ENCODE measurements around the gene PCLO. TPM values are rescaled to one million over a fixed set of nuclear protein-coding genes. Genes with fewer than 3 reads are reported as not detected.

The PCLO gene
- total and polyA plus RNA-seq, 2 of the 8 experiments (the other 6 are each of a cell fraction or from before 2014, with no cell fraction given) = 1.5 to 3.2 TPM

- no peak for TF ChIP-seq BACH1 (IDR thresholded peaks at IDR 0.05; ENCODE audit: low read length)
- no peak for TF ChIP-seq NRF1 (IDR thresholded peaks at IDR 0.05; ENCODE audit: low read depth, low read length)
- TF ChIP-seq SAP30 (IDR thresholded peaks at IDR 0.05; ENCODE audit: insufficient read depth, insufficient replicate concordance, low read length) = no peak
These were observed 436.5 kb downstream of the PCLO start (continued) for GRCh38 chr7:82726038-82726800.
